Upper lobe of left lung (tissue), 6 donors: Measurements from ENCODE around the gene MAN1A2. TPM values are rescaled to one million over a fixed set of nuclear protein-coding genes. Genes with fewer than 3 reads are reported as not detected.

Experiments
- ATAC-seq, 2 donors: fragments of 200-7000 bp; cut with Tn5 transposase; one replicate each; pipeline ENCODE4 v1.9.1; 2022; ENCODE audit warnings: mild to moderate bottlenecking in 2 of 2, moderate library complexity in 2 of 2; ENCODE audit not compliant: low FRiP score in 2 of 2
- DNase-seq, 2 donors: peaks; one replicate each; pipeline ENCODE4 v3.0.0-alpha.2; 2019 to 2020
- H3K27ac ChIP-seq, 4 donors: fragments of 200-600 bp; sonication (generic); one replicate each; pipeline ENCODE4 v1.5.1; 2016 to 2019
- H3K27me3 ChIP-seq, 4 donors: fragments of 200-600 bp; sonication (generic); one replicate each; pipeline ENCODE4 v1.5.1; 2017 to 2019
- H3K36me3 ChIP-seq, 4 donors: fragments of 200-600 bp; sonication (generic); one replicate each; pipeline ENCODE4 v1.5.1; 2016 to 2019
- H3K4me1 ChIP-seq, 4 donors: fragments of 200-600 bp; sonication (generic); one replicate each; pipeline ENCODE4 v1.5.1; 2018 to 2019
- H3K4me3 ChIP-seq, 4 donors: fragments of 200-600 bp; sonication (generic); one replicate each; pipeline ENCODE4 v1.5.1; 2017 to 2019; ENCODE audit warnings: mild to moderate bottlenecking in 2 of 4, moderate library complexity in 1 of 4
- H3K9me3 ChIP-seq, 4 donors: fragments of 200-600 bp; sonication (generic); one replicate each; pipeline ENCODE4 v1.5.1; 2018 to 2019
- CTCF ChIP-seq, 6 experiments: fragments of 450-650 bp in 4 of 6; fragments of 200-600 bp in 2 of 6; sonication (generic) in 2 of 6; IDR thresholded peaks; one replicate each; pipeline ENCODE4 v1.5.1; 2016 to 2019; ENCODE audit warnings: antibody characterized with exemption in 6 of 6
- EP300 ChIP-seq, 4 donors: sonication (generic); formaldehyde crosslinking; IDR thresholded peaks; one replicate each; pipeline ENCODE4 v1.5.1; 2017; ENCODE audit warnings: antibody characterized with exemption in 4 of 4, control low read depth in 2 of 4
- POLR2A ChIP-seq, 4 donors: fragments of 450-650 bp; IDR thresholded peaks; one replicate each; pipeline ENCODE4 v1.5.1; 2016 to 2017; ENCODE audit warnings: antibody characterized with exemption in 4 of 4, mild to moderate bottlenecking in 2 of 4
- POLR2AphosphoS5 ChIP-seq, 2 donors: sonication (generic); formaldehyde crosslinking; IDR thresholded peaks; one replicate each; pipeline ENCODE4 v1.5.1; 2017; ENCODE audit warnings: antibody characterized with exemption in 2 of 2
- WGBS, 2 donors: methylation state at CpG; one replicate each; pipeline ENCODE4 v1.1.5; 2017 to 2018; 5-methylcytosine and 5-hydroxymethylcytosine counted together
- total RNA-seq, 6 donors: library from RNA; depleted of rRNA in 4 of 6; stranded (reverse); fragments of >200 nt in 4 of 6; gene quantifications; one replicate each; pipeline versions ENCODE4 v1.1.0 to v1.2.1, GENCODE V29; 2016 to 2021
- donor health status: DM: no; HTN: no; CAD: no; lungs with moderate emphysema.
- donor health status: DM: no; HTN: yes; CAD: no; lungs with severe emphysema.

The MAN1A2 gene
- total RNA-seq, 6 donors from 2014 or later: 25.5 to 45.2 (median 33.3) TPM

- no peaks in the 10 kb centered on the region for H3K36me3 ChIP-seq
- H3K27ac ChIP-seq: no peak overlapping the region
- no peak for TF ChIP-seq CTCF (IDR thresholded peaks at IDR 0.05)
- TF ChIP-seq EP300 (IDR thresholded peaks at IDR 0.05): no peak
- TF ChIP-seq POLR2A (IDR thresholded peaks at IDR 0.05): no peak
- TF ChIP-seq POLR2AphosphoS5 (IDR thresholded peaks at IDR 0.05): no peak
- no peak overlapping the region for H3K4me3 ChIP-seq
- peaks cover 0 to 40% (median 19%) of the 10 kb centered on the region in 4 donors for H3K4me1 ChIP-seq
- ATAC-seq (no peak), DNase-seq (peak in 1 of 2 donors; percentile 42)
- WGBS, 2 donors: 67 to 83% methylated on average over 3 to 8 of the region's 8 CpGs
- no peaks in the 10 kb centered on the region for H3K9me3 ChIP-seq
- no peaks in the 10 kb centered on the region for H3K27me3 ChIP-seq
These were observed 198.7 kb downstream of the MAN1A2 start for GRCh38 chr1:117565745-117566455.

DNA sequence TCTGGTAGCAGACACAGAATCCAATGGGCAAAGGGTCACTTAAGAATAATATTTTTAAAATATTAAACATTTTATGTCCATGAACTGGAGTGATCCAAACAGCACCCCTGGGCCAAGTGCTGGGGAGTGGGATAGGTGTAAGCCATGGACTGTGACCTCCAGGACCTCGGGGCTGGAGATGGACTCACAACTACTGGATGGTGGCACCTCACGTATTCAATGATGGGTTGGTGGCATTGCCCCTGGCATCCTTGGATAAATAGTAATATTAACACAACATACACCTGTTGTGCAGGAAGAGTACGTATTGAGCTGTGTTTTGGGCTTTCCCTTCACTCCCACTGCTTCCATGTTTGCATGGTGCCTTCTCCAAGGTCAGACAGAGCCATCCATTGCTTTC is 199.3 kb downstream of the MAN1A2 start:
- ATAC-seq (no peak), DNase-seq (no peak)
- no peak overlapping the region for H3K27ac ChIP-seq
- no peak overlapping the region for H3K4me3 ChIP-seq
- no peaks in the 10 kb centered on the region for H3K9me3 ChIP-seq
- peaks cover 0 to 43% (median 19%) of the 10 kb centered on the region in 4 donors for H3K4me1 ChIP-seq
- no peaks in the 10 kb centered on the region for H3K27me3 ChIP-seq
- TF ChIP-seq POLR2AphosphoS5 (IDR thresholded peaks at IDR 0.05) (no peak), CTCF (IDR thresholded peaks at IDR 0.05) (no peak)
- WGBS, 2 donors: 82 to 86% methylated on average over 3 of the region's 3 CpGs
- H3K36me3 ChIP-seq: no peaks in the 10 kb centered on the region

DNA sequence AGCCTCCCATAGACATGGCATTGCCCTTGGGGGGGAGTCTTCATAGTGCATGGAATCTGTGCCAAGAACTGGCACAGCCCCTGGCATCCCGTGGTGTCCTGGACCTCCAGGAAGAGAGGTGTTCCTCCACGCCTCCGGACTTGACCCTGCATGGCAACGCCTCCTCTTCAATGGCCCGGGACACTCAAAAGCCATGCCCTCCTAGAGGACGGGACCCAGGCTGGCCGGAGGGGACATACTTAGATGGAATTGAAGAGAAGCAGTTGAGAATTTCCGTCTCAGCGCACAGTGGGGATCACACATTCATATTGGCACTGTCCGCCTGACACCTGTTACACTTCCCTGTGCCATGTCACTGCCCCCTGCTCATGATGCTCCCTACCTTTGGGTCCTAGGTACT is 200.2 kb downstream of the MAN1A2 start:
- TF ChIP-seq EP300 (IDR thresholded peaks at IDR 0.05): no peak
- no peak for TF ChIP-seq POLR2A (IDR thresholded peaks at IDR 0.05)
- TF ChIP-seq CTCF (IDR thresholded peaks at IDR 0.05): no peak
- no peak for TF ChIP-seq POLR2AphosphoS5 (IDR thresholded peaks at IDR 0.05)
- Histone ChIP-seq H3K4me3 (no peak overlapping the region), H3K27ac (no peak overlapping the region), H3K36me3 (no peaks in the 10 kb centered on the region), H3K9me3 (no peaks in the 10 kb centered on the region), H3K4me1 (peaks cover 0 to 45% (median 23%) of the 10 kb centered on the region in 4 donors), H3K27me3 (no peaks in the 10 kb centered on the region)
- ATAC-seq (no peak), DNase-seq (no peak)
- WGBS, 2 donors: 85 to 98% methylated on average over 9 of the region's 10 CpGs

DNA sequence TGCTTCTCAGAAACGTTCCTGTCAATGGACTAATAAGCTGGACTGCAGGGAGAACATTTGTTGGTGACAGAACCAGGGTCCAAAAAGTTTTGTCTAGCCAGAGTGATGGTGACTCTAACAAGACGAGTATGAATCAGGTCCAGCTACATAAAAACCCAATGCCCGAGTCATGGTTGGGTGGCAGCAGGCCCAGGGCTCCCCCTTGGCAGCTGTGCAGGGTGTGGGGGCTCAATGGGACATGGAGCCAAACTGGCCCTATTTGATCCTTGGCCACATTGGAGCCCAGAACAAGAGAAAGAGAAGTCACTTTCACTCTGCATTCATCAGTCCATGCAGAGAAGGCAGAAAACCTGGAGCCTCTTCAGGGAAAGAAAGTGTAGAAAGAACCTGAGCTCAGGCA is 200.7 kb downstream of the MAN1A2 start:
- ATAC-seq: no peak
- H3K27me3 ChIP-seq: no peaks in the 10 kb centered on the region
- H3K36me3 ChIP-seq: no peaks in the 10 kb centered on the region
- H3K27ac ChIP-seq: no peak overlapping the region
- 86 to 88% methylated on average over 3 of the region's 3 CpGs for WGBS, 2 donors
- H3K4me3 ChIP-seq: no peak overlapping the region
- no peaks in the 10 kb centered on the region for H3K9me3 ChIP-seq
- DNase-seq: no peak
- H3K4me1 ChIP-seq: peaks cover 0 to 45% (median 21%) of the 10 kb centered on the region in 4 donors
- TF ChIP-seq POLR2AphosphoS5 (IDR thresholded peaks at IDR 0.05) (no peak), EP300 (IDR thresholded peaks at IDR 0.05) (no peak), CTCF (IDR thresholded peaks at IDR 0.05) (no peak), POLR2A (IDR thresholded peaks at IDR 0.05) (no peak)

DNA sequence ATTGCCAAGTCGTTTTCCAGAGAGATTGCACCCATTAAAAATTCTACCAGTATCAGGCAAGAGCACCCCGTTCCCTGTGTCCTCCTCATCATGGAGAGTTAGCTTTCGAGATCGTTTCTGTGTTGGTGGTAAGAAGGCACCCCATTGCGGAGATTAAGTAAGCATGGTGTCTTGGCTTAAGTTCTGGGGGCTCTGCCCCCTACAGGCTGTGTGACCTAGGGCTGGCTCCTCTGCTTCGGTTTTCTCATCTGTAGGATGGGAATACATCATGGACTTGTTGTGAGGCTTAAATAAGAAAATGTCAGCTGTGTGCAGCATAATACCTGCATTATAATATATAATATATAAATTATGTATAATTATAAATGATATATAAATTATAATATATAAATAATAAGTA is 201.8 kb downstream of the MAN1A2 start:
- TF ChIP-seq CTCF (IDR thresholded peaks at IDR 0.05): no peak
- no peak for TF ChIP-seq POLR2A (IDR thresholded peaks at IDR 0.05)
- no peak for TF ChIP-seq EP300 (IDR thresholded peaks at IDR 0.05)
- TF ChIP-seq POLR2AphosphoS5 (IDR thresholded peaks at IDR 0.05): no peak

More for the DNA sequence above, 201.8 kb downstream of the MAN1A2 start:
- Histone ChIP-seq H3K27me3 (no peaks in the 10 kb centered on the region), H3K36me3 (no peaks in the 10 kb centered on the region), H3K9me3 (no peaks in the 10 kb centered on the region), H3K27ac (no peak overlapping the region), H3K4me1 (peaks cover 0 to 35% (median 13%) of the 10 kb centered on the region in 4 donors), H3K4me3 (no peak overlapping the region)
- ATAC-seq (no peak), DNase-seq (no peak)
- WGBS, 2 donors: 89 to 91% methylated on average over 6 of the region's 6 CpGs
